Gastrocnemius medialis (tissue), 4 donors: Measurements from ENCODE around the gene CARD9. TPM values are rescaled to one million over a fixed set of nuclear protein-coding genes. Genes with fewer than 3 reads are reported as not detected.

ENCODE experiments used
- ATAC-seq, 2 donors: fragments of 150-250 bp; one replicate each; pipeline ENCODE4 v1.9.1; 2016
- DNase-seq, 2 donors: peaks; one replicate each; pipeline ENCODE4 v3.0.0-alpha.2; 2019
- H3K27ac ChIP-seq, 4 donors: fragments of 200-600 bp; sonication (generic); 1 replicate in 1 of 4; 2 replicates in 3 of 4; pipeline ENCODE4 v1.5.1; 2016 to 2018; ENCODE audit warnings: mild to moderate bottlenecking in 2 of 4, moderate library complexity in 1 of 4
- H3K27me3 ChIP-seq, 3 donors: fragments of 200-600 bp; sonication (generic) in 2 of 3; 1 replicate in 1 of 3; 2 replicates in 2 of 3; pipeline versions ENCODE4 v1.5.1 to v1.6.0; 2016 to 2019; ENCODE audit warnings: mild to moderate bottlenecking in 1 of 3, moderate library complexity in 1 of 3
- H3K36me3 ChIP-seq, 2 donors: fragments of 200-600 bp; sonication (generic) in 1 of 2; one replicate each; pipeline ENCODE4 v1.5.1; 2017 to 2018
- H3K4me1 ChIP-seq, 2 donors: fragments of 200-600 bp; sonication (generic) in 1 of 2; one replicate each; pipeline ENCODE4 v1.5.1; 2016 to 2017; ENCODE audit warnings: mild to moderate bottlenecking in 2 of 2
- H3K4me3 ChIP-seq, 4 donors: fragments of 200-600 bp; sonication (generic) in 3 of 4; 1 replicate in 1 of 4; 2 replicates in 3 of 4; pipeline ENCODE4 v1.5.1; 2016 to 2019; ENCODE audit warnings: mild to moderate bottlenecking in 2 of 4
- H3K9me3 ChIP-seq, 3 donors: fragments of 200-600 bp; sonication (generic) in 2 of 3; 1 replicate in 1 of 3; 2 replicates in 2 of 3; pipeline ENCODE4 v1.5.1; 2016 to 2019
- CTCF ChIP-seq, 5 experiments: fragments of 450-650 bp in 3 of 5; fragments of 200-600 bp in 2 of 5; sonication (generic) in 2 of 5; IDR thresholded peaks in 4 of 5; conservative IDR thresholded peaks in 1 of 5; 1 replicate in 4 of 5; 2 replicates in 1 of 5; pipeline ENCODE4 v1.5.1; 2016 to 2019; ENCODE audit warnings: antibody characterized with exemption in 5 of 5, mild to moderate bottlenecking in 3 of 5, moderate library complexity in 3 of 5
- POLR2A ChIP-seq, 2 donors: fragments of 450-650 bp; IDR thresholded peaks; one replicate each; pipeline ENCODE4 v1.6.1; 2017; ENCODE audit warnings: antibody characterized with exemption in 2 of 2, mild to moderate bottlenecking in 2 of 2, moderate library complexity in 2 of 2
- in situ Hi-C, 4 donors: fragments of 200-750 bp; cut with MboI; loops; one replicate each; pipeline versions ENCODE4 v1.15.0 to v1.8.0; 2017; ENCODE audit warnings: low sequenced_read_pairs in 4 of 4
- intact Hi-C: fragments of 100-400 bp; cut with DNase I; formaldehyde crosslinking; loops from one replicate; pipeline ENCODE4 v1.15.1; 2023; ENCODE audit warnings: low total_unique reads
- total RNA-seq, 4 donors: library from RNA; depleted of rRNA; stranded (reverse); fragments of >200 nt; gene quantifications; one replicate each; pipeline versions ENCODE4 v1.1.0 to v1.2.3, GENCODE V29; 2016

Gene CARD9
- total RNA-seq, 4 donors from 2014 or later: 0.34 to 1.2 (median 0.69) TPM

DNA sequence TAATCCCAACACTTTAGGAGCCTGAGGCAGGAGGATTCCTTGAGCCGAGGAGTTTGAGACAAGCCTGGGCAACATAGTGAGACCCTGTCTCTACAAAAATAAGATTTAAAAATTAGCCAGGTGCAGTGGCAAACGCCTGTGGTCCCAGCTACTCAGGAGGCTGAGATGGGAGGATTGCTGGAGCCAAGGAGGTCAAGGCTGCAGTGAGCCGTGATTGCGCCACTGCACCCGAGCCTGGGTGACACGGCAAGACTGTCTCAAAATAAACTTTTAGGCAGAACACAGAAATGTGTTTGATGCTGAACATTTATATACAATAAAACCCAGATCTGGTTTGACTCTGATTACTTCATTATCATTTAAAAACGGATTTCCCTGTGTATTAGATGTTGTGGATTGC, 32.0 kb upstream of the CARD9 start:
- Histone ChIP-seq H3K9me3 (no peaks in the 10 kb centered on the region), H3K4me1 (peaks cover 9 to 16% of the 10 kb centered on the region in 2 donors), H3K4me3 (no peak overlapping the region), H3K27ac (no peak overlapping the region), H3K27me3 (no peaks in the 10 kb centered on the region), H3K36me3 (peaks cover 0 to 43% of the 10 kb centered on the region in 2 donors)
- TF ChIP-seq POLR2A (IDR thresholded peaks at IDR 0.05) (no peak), CTCF (IDR thresholded peaks at IDR 0.05 in 4 of 5, conservative IDR thresholded peaks at IDR 0.05 in 1 of 5) (no peak)
- in situ Hi-C loops (no loop called here), intact Hi-C loops (loop anchor here (10.0 kb wide), 1 partner anchor 441 kb away; the partner anchor contains the start of gene UBAC1)
- ATAC-seq: no peak
- DNase-seq: no peak

DNA sequence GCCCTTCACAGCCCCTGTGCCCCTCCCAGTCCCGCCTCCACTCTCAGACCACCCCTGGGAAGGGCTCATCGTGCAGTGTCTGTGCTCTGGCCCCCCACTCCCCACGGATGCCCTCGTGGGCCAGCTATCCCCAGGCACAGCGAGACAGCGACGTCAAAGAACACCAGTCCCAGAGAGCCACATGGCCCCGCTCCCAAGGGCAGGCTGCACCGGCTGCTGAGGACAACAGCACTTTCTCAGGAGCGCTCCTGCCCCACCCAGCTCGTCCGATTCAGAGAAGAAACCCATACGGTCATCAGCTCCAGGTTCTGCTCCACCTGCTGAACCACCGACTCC, 31.3 kb upstream of the CARD9 start:
- Histone ChIP-seq H3K36me3 (peaks cover 0 to 43% of the 10 kb centered on the region in 2 donors), H3K4me1 (peaks cover 11 to 15% of the 10 kb centered on the region in 2 donors), H3K27me3 (no peaks in the 10 kb centered on the region), H3K27ac (no peak overlapping the region), H3K4me3 (no peak overlapping the region), H3K9me3 (no peaks in the 10 kb centered on the region)
- no peak for DNase-seq
- in situ Hi-C loops: no loop called here
- no peak for ATAC-seq
- TF ChIP-seq POLR2A (IDR thresholded peaks at IDR 0.05) (no peak), CTCF (IDR thresholded peaks at IDR 0.05 in 4 of 5, conservative IDR thresholded peaks at IDR 0.05 in 1 of 5) (no peak)
- intact Hi-C loops: loop anchor here (10.0 kb wide), 1 partner anchor 440 kb away; the partner anchor contains the start of gene UBAC1

DNA sequence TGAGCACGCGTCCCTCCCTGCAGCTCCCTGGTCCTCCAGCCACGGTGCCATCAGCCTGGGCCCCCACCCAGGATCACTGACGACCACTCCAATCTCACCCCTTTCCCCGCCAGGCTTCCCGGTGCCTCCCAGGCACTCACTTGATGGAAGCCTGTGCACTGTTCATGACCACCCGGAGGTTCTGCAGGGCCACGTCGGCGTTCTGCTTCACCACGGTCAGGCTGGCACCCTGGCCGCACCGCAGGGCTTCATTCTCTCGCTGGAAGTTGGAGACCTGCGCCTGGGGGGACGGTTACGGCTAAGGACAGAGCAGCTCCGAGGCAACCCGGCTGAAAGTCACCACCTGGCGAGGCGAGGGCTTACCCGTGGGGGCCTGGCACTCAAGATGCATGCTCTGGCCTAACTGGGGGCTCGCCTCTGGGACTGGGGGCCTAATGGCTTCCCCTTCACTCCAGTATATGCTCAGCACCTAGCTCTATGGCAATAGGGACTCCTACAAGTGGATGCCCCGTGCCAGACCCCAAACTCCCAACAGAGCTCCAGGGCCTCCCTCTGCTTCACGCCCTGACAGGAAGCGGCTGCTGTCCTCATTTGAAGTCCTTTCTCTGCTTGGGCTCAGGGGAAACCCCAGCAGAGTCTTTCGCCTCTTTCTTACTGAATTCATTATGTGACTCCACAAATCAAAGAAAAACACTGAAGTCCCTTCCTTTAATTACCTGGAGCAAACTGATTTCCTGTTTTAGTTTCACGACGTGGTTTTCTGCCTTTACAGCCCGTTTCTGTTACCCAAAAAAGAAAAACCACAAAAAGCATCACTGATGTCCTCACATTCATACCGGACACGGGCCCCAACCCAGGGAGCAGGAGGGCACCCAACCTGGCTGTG, 30.7 kb upstream of the CARD9 start:
- H3K27ac ChIP-seq: no peak overlapping the region
- H3K4me3 ChIP-seq: no peak overlapping the region
- no peaks in the 10 kb centered on the region for H3K9me3 ChIP-seq
- in situ Hi-C loops (no loop called here), intact Hi-C loops (loop anchor here (10.0 kb wide), 1 partner anchor 439 kb away; the partner anchor contains the start of gene UBAC1)
- H3K27me3 ChIP-seq: no peaks in the 10 kb centered on the region
- TF ChIP-seq CTCF (IDR thresholded peaks at IDR 0.05 in 4 of 5, conservative IDR thresholded peaks at IDR 0.05 in 1 of 5): no peak
- no peak for TF ChIP-seq POLR2A (IDR thresholded peaks at IDR 0.05)
- DNase-seq: no peak
- no peak for ATAC-seq
- H3K36me3 ChIP-seq: peaks cover 0 to 43% of the 10 kb centered on the region in 2 donors
- peaks cover 8 to 13% of the 10 kb centered on the region in 2 donors for H3K4me1 ChIP-seq

DNA sequence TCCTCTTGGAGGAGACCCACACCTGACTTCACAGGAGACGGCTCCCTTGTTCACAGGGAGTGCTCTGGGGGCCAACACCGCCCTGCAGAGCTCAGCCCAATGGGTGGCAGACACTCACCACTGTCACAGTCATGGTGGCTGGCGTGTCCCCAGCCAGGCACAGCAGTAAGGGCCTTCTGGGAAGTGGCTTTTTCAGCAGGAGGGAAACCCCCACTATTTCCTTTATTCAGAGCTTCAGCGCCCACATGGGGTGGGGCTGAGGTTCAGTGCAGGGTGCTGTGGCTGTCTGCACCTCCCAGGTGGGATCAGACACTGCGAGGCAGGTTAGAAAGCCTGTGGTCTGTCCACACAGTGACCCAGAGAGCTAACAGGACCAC, 30.1 kb upstream of the CARD9 start:
- no peak overlapping the region for H3K4me3 ChIP-seq
- intact Hi-C loops (loop anchor here (10.0 kb wide), 1 partner anchor 439 kb away; the partner anchor contains the start of gene UBAC1), in situ Hi-C loops (no loop called here)
- no peaks in the 10 kb centered on the region for H3K9me3 ChIP-seq
- DNase-seq: no peak
- H3K36me3 ChIP-seq: peaks cover 0 to 43% of the 10 kb centered on the region in 2 donors
- TF ChIP-seq POLR2A (IDR thresholded peaks at IDR 0.05) (no peak), CTCF (IDR thresholded peaks at IDR 0.05 in 4 of 5, conservative IDR thresholded peaks at IDR 0.05 in 1 of 5) (no peak)
- H3K27me3 ChIP-seq: no peaks in the 10 kb centered on the region
- H3K4me1 ChIP-seq: peaks cover 14 to 17% of the 10 kb centered on the region in 2 donors
- no peak for ATAC-seq
- no peak overlapping the region for H3K27ac ChIP-seq
